B cell (primary cell): ENCODE data around the gene TRHDE.

Experiments used
- EZH2 ChIP-seq: IDR thresholded peaks from 2 replicates; pipeline ENCODE4 v1.6.1; 2012; ENCODE audit warnings: borderline replicate concordance, low read depth, mild to moderate bottlenecking, moderate library complexity, low read length; ENCODE audit not compliant: insufficient read depth, poor library complexity, severe bottlenecking
- TF ChIP-seq, protein P1 (sequence below): fragments of 200-600 bp; IDR thresholded peaks from one replicate; pipeline ENCODE4 v1.8.0; 2022; ENCODE audit warnings: antibody characterized with exemption, mild to moderate bottlenecking

DNA sequence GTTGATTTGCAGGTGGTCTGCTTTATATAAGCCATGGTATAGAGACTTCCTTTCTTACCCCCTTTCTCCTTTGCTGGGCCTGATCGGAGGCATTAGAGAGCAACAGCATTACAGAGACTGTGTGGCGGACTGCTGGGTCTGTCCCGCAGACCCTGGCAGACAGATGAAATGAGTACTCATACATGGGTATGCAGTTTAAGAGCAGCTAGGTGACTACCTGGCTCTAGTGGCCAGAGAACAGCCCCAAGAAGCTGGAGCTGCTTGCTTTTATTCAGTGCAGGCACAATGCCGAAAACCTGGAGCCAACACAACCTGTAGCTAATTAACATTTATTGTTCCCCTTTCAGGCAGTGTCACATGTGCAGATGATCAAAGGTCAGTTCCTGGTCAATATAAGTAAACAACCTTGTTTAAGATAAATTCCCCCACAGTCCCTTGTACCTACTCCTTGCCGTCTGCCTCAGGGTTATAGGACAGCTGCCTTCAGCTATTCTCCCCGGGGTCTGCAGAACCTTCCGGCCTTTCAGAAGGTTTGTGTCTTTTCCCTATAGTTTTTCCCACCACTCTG lies 160.0 kb downstream of the TRHDE start:
- TF ChIP-seq EZH2: no peak
- TF ChIP-seq, protein P1, sequence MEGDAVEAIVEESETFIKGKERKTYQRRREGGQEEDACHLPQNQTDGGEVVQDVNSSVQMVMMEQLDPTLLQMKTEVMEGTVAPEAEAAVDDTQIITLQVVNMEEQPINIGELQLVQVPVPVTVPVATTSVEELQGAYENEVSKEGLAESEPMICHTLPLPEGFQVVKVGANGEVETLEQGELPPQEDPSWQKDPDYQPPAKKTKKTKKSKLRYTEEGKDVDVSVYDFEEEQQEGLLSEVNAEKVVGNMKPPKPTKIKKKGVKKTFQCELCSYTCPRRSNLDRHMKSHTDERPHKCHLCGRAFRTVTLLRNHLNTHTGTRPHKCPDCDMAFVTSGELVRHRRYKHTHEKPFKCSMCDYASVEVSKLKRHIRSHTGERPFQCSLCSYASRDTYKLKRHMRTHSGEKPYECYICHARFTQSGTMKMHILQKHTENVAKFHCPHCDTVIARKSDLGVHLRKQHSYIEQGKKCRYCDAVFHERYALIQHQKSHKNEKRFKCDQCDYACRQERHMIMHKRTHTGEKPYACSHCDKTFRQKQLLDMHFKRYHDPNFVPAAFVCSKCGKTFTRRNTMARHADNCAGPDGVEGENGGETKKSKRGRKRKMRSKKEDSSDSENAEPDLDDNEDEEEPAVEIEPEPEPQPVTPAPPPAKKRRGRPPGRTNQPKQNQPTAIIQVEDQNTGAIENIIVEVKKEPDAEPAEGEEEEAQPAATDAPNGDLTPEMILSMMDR: no peak
